Measurements from ENCODE around the gene NFYA.

- TF ChIP-seq CTCF (IDR thresholded peaks at IDR 0.05) (no peak), POLR2A (IDR thresholded peaks at IDR 0.05) (no peak)
Observed at GRCh38 chr6:41103847-41104246, 31.1 kb downstream of the NFYA start.
